ENCODE results near the gene SLK. TPM values are rescaled to one million over a fixed set of nuclear protein-coding genes. Genes with fewer than 3 reads are reported as not detected.

SLK gene
- total RNA-seq, 1 donor from 2014 or later: 27.5 TPM

GRCh38 chr10:104028823-104029520 lies 62.0 kb downstream of the SLK start:
- no peak overlapping the region for H3K9ac ChIP-seq (ENCODE audit: low read length)
- H4K20me1 ChIP-seq (ENCODE audit: insufficient read depth, low read length): peaks cover 2% of the 10 kb centered on the region
- Mint-ChIP-seq H3K4me1 (ENCODE audit: low read depth, unreplicated experiment) (no peaks in the 10 kb centered on the region), H3K4me3 (ENCODE audit: unreplicated experiment) (no peak overlapping the region), H3K36me3 (ENCODE audit: low read depth, unreplicated experiment) (peaks cover 9% of the 10 kb centered on the region), H3K27me3 (ENCODE audit: low read depth, unreplicated experiment) (no peaks in the 10 kb centered on the region), H3K27ac (ENCODE audit: unreplicated experiment) (no peak overlapping the region), H3K9me3 (ENCODE audit: unreplicated experiment) (no peaks in the 10 kb centered on the region)
- no peaks in the 10 kb centered on the region for H3K4me1 ChIP-seq (ENCODE audit: insufficient read depth, low read length)
- no peak for TF ChIP-seq EZH2 (IDR thresholded peaks at IDR 0.05; ENCODE audit: insufficient read depth, low read length)
- TF ChIP-seq, protein P1, sequence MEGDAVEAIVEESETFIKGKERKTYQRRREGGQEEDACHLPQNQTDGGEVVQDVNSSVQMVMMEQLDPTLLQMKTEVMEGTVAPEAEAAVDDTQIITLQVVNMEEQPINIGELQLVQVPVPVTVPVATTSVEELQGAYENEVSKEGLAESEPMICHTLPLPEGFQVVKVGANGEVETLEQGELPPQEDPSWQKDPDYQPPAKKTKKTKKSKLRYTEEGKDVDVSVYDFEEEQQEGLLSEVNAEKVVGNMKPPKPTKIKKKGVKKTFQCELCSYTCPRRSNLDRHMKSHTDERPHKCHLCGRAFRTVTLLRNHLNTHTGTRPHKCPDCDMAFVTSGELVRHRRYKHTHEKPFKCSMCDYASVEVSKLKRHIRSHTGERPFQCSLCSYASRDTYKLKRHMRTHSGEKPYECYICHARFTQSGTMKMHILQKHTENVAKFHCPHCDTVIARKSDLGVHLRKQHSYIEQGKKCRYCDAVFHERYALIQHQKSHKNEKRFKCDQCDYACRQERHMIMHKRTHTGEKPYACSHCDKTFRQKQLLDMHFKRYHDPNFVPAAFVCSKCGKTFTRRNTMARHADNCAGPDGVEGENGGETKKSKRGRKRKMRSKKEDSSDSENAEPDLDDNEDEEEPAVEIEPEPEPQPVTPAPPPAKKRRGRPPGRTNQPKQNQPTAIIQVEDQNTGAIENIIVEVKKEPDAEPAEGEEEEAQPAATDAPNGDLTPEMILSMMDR (IDR thresholded peaks at IDR 0.05; ENCODE audit: insufficient read depth, low read depth, low read length): no peak
- DNase-seq (ENCODE audit: low read depth) (no peak), FAIRE-seq (no peak)
- no peaks in the 10 kb centered on the region for H3K9me3 ChIP-seq (ENCODE audit: insufficient read depth, low read depth, low read length)
- H3K27me3 ChIP-seq (ENCODE audit: insufficient read depth, low read length): no peaks in the 10 kb centered on the region
- no peak overlapping the region for H3K4me2 ChIP-seq (ENCODE audit: low read length)
- H3K27ac ChIP-seq (ENCODE audit: low read depth, low read length): no peak overlapping the region
- H2AFZ ChIP-seq (ENCODE audit: low read depth, low read length): no peak overlapping the region
- H3K36me3 ChIP-seq (ENCODE audit: insufficient read depth, low read length): peaks cover 26% of the 10 kb centered on the region
- no peak overlapping the region for H3K4me3 ChIP-seq (ENCODE audit: insufficient read depth, low read depth, low read length)
- H3K79me2 ChIP-seq (ENCODE audit: insufficient read depth, low read length): no peaks in the 10 kb centered on the region

DNA sequence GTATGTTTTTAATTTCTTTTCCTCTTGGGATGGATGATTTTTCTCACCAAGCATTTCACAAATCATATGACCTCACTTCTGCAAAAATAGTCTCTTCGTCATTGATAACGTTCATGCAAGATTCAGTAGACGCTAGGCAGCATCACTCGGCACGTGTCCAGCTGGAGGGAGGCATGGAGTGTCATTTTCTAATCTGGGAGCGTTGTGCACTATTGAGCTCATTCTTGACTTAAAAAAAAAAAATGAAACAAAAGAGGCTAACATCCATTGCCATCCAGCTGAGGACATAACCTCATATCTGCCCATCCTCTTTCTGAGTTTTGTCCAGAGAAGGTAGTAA lies 62.6 kb downstream of the SLK start:
- peaks cover 21% of the 10 kb centered on the region for H3K36me3 ChIP-seq (ENCODE audit: insufficient read depth, low read length)
- no peak overlapping the region for H3K4me3 ChIP-seq (ENCODE audit: insufficient read depth, low read depth, low read length)
- TF ChIP-seq, protein P1 (IDR thresholded peaks at IDR 0.05; ENCODE audit: insufficient read depth, low read depth, low read length): no peak
- TF ChIP-seq EZH2 (IDR thresholded peaks at IDR 0.05; ENCODE audit: insufficient read depth, low read length): no peak
- H3K27ac ChIP-seq (ENCODE audit: low read depth, low read length): no peak overlapping the region
- H3K27me3 ChIP-seq (ENCODE audit: insufficient read depth, low read length): no peaks in the 10 kb centered on the region
- no peak overlapping the region for H3K9ac ChIP-seq (ENCODE audit: low read length)
- peaks cover 7% of the 10 kb centered on the region for H3K36me3 Mint-ChIP-seq (ENCODE audit: low read depth, unreplicated experiment)
- H4K20me1 ChIP-seq (ENCODE audit: insufficient read depth, low read length): peaks cover 2% of the 10 kb centered on the region
- no peak overlapping the region for H3K4me2 ChIP-seq (ENCODE audit: low read length)
- H3K27ac Mint-ChIP-seq (ENCODE audit: unreplicated experiment): no peak overlapping the region
- FAIRE-seq (no peak), DNase-seq (ENCODE audit: low read depth) (no peak)
- no peaks in the 10 kb centered on the region for H3K4me1 ChIP-seq (ENCODE audit: insufficient read depth, low read length)
- H3K79me2 ChIP-seq (ENCODE audit: insufficient read depth, low read length): no peaks in the 10 kb centered on the region
- no peaks in the 10 kb centered on the region for H3K4me1 Mint-ChIP-seq (ENCODE audit: low read depth, unreplicated experiment)
- no peaks in the 10 kb centered on the region for H3K9me3 ChIP-seq (ENCODE audit: insufficient read depth, low read depth, low read length)
- no peaks in the 10 kb centered on the region for H3K9me3 Mint-ChIP-seq (ENCODE audit: unreplicated experiment)
- H2AFZ ChIP-seq (ENCODE audit: low read depth, low read length): no peak overlapping the region
- no peaks in the 10 kb centered on the region for H3K27me3 Mint-ChIP-seq (ENCODE audit: low read depth, unreplicated experiment)
- no peak overlapping the region for H3K4me3 Mint-ChIP-seq (ENCODE audit: unreplicated experiment)

DNA sequence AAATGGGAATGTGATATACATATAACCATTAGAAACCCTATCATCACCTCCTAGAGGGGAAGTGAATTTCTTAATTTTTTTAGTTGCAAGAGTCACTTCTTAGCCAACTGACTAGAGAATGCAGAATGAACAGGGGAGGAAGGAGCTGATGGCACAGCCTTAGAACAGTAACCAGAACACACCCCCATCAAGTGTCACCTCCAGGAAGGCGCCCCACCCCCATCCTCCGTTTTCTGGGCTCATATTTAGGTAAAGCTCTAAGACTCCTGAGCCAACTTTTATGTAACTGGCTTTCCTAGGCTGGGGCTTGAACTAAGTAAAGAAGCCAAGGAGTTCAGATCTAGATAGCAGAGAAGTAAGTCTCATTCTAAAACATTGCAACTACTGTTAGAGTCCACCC lies 64.7 kb downstream of the SLK start:
- H3K27ac ChIP-seq (ENCODE audit: low read depth, low read length): no peak overlapping the region
- peaks cover 11% of the 10 kb centered on the region for H3K36me3 ChIP-seq (ENCODE audit: insufficient read depth, low read length)
- no peaks in the 10 kb centered on the region for H3K27me3 ChIP-seq (ENCODE audit: insufficient read depth, low read length)
- H3K4me2 ChIP-seq (ENCODE audit: low read length): no peak overlapping the region
- no peaks in the 10 kb centered on the region for H3K9me3 ChIP-seq (ENCODE audit: insufficient read depth, low read depth, low read length)
- Mint-ChIP-seq H3K9me3 (ENCODE audit: unreplicated experiment) (no peaks in the 10 kb centered on the region), H3K27ac (ENCODE audit: unreplicated experiment) (no peak overlapping the region), H3K4me3 (ENCODE audit: unreplicated experiment) (no peak overlapping the region), H3K27me3 (ENCODE audit: low read depth, unreplicated experiment) (no peaks in the 10 kb centered on the region), H3K4me1 (ENCODE audit: low read depth, unreplicated experiment) (no peaks in the 10 kb centered on the region), H3K36me3 (ENCODE audit: low read depth, unreplicated experiment) (peaks cover 7% of the 10 kb centered on the region)
- no peaks in the 10 kb centered on the region for H3K4me1 ChIP-seq (ENCODE audit: insufficient read depth, low read length)
- TF ChIP-seq, protein P1 (IDR thresholded peaks at IDR 0.05; ENCODE audit: insufficient read depth, low read depth, low read length): no peak
- TF ChIP-seq EZH2 (IDR thresholded peaks at IDR 0.05; ENCODE audit: insufficient read depth, low read length): no peak
- no peak overlapping the region for H2AFZ ChIP-seq (ENCODE audit: low read depth, low read length)
- no peaks in the 10 kb centered on the region for H3K79me2 ChIP-seq (ENCODE audit: insufficient read depth, low read length)
- H4K20me1 ChIP-seq (ENCODE audit: insufficient read depth, low read length): peaks cover 2% of the 10 kb centered on the region
- FAIRE-seq (no peak), DNase-seq (ENCODE audit: low read depth) (no peak)
- H3K9ac ChIP-seq (ENCODE audit: low read length): no peak overlapping the region
- H3K4me3 ChIP-seq (ENCODE audit: insufficient read depth, low read depth, low read length): no peak overlapping the region
